Endothelial cell of umbilical vein (primary cell): ENCODE measurements around the gene TRPC4AP. TPM values are rescaled to one million over a fixed set of nuclear protein-coding genes. Genes with fewer than 3 reads are reported as not detected.

Experiments used
- BruUV-seq: library from RNA; stranded (reverse); fragments of 400-500 nt; replicated peaks from 2 replicates; lab custom pipeline; 2021; lab: Mats Ljungman, UMichigan
- CTCF ChIA-PET: fragments of 300-600, 350-600 bp; sonication (Branson Sonifier 250); formaldehyde crosslinking; loops from one replicate; lab custom pipeline; 2021; ENCODE audit warnings: antibody characterized with exemption, inconsistent platforms; lab: Charles Lee
- POLR2A ChIA-PET: fragments of 300-600, 350-600 bp; sonication (Branson Sonifier 250); formaldehyde crosslinking; loops from one replicate; lab custom pipeline; 2021; ENCODE audit warnings: antibody characterized with exemption, inconsistent platforms; lab: Charles Lee
- DNase-seq: peaks from one replicate; pipeline ENCODE4 v3.0.0-alpha.2; 2011; ENCODE audit warnings: low read depth, low spot score
- FAIRE-seq: peaks from 2 replicates; lab custom pipeline; 2011; peaks lifted over from hg19 to GRCh38; lab: Jason Lieb, UNC
- H2AFZ ChIP-seq: 2 replicates; pipeline ENCODE4 v1.6.0; 2012; ENCODE audit warnings: low read depth, low read length, control low read depth, inconsistent platforms
- H3K27ac ChIP-seq: 2 replicates; pipeline ENCODE4 v1.5.1; 2011; ENCODE audit warnings: low read depth, mild to moderate bottlenecking, control low read depth, low read length, moderate library complexity; ENCODE audit not compliant: insufficient read depth
- H3K27me3 ChIP-seq, 2 experiments: 2 replicates each; pipeline versions ENCODE4 v1.6.0 to v1.6.1; 2011; ENCODE audit warnings: low read length in 2 of 2, mixed read lengths in 1 of 2; ENCODE audit not compliant: control insufficient read depth in 2 of 2, insufficient read depth in 2 of 2
- H3K36me3 ChIP-seq, 2 experiments: 2 replicates in 1 of 2; 3 replicates in 1 of 2; pipeline ENCODE4 v1.5.1; 2011; ENCODE audit warnings: low read length in 2 of 2, mild to moderate bottlenecking in 1 of 2, moderate library complexity in 1 of 2; ENCODE audit not compliant: control insufficient read depth in 2 of 2, insufficient read depth in 2 of 2; ENCODE audit errors: extremely low read depth in 1 of 2
- H3K4me1 ChIP-seq: 3 replicates; pipeline ENCODE4 v1.5.1; 2011; ENCODE audit warnings: mild to moderate bottlenecking, low read length; ENCODE audit not compliant: control insufficient read depth, insufficient read depth; ENCODE audit errors: extremely low read depth
- H3K4me2 ChIP-seq: 2 replicates; pipeline ENCODE4 v1.6.1; 2011; ENCODE audit warnings: low read length, control low read depth, mixed read lengths; ENCODE audit not compliant: insufficient read depth
- H3K4me3 ChIP-seq, 3 experiments: fragments of 200-600 bp in 1 of 3; sonication (generic), shearing (Covaris generic) in 1 of 3; replicated peaks in 1 of 3; 2 replicates each; pipeline ENCODE4 v1.5.1; 2011 to 2016; ENCODE audit warnings: control low read depth in 3 of 3, low read length in 3 of 3, mild to moderate bottlenecking in 2 of 3, inconsistent platforms in 1 of 3, low read depth in 1 of 3, moderate library complexity in 1 of 3; ENCODE audit not compliant: insufficient read depth in 1 of 3
- H3K79me2 ChIP-seq: 2 replicates; pipeline ENCODE4 v1.6.0; 2012; ENCODE audit warnings: low read length, inconsistent platforms; ENCODE audit not compliant: control insufficient read depth, insufficient read depth
- H3K9ac ChIP-seq: replicated peaks from 2 replicates; pipeline ENCODE3; 2011; ENCODE audit warnings: low read length, control low read depth; ENCODE audit not compliant: insufficient read depth; ENCODE audit errors: extremely low read depth
- H3K9me1 ChIP-seq: replicated peaks from 3 replicates; pipeline ENCODE4 v1.6.0; 2011; ENCODE audit warnings: mild to moderate bottlenecking, low read length; ENCODE audit not compliant: control insufficient read depth, insufficient read depth; ENCODE audit errors: extremely low read depth
- H3K9me3 ChIP-seq: replicated peaks from 2 replicates; pipeline ENCODE4 v1.5.1; 2012; ENCODE audit warnings: low read length, inconsistent platforms; ENCODE audit not compliant: control insufficient read depth, insufficient read depth
- H4K20me1 ChIP-seq: replicated peaks from 2 replicates; pipeline ENCODE3; 2011; ENCODE audit warnings: mild to moderate bottlenecking, low read length; ENCODE audit not compliant: control insufficient read depth, insufficient read depth; ENCODE audit errors: extremely low read depth
- EZH2 ChIP-seq: IDR thresholded peaks from 2 replicates; pipeline ENCODE4 v1.6.1; 2012; ENCODE audit warnings: borderline replicate concordance, low read depth, mild to moderate bottlenecking, moderate library complexity, low read length, inconsistent platforms; ENCODE audit not compliant: severe bottlenecking
- FOS ChIP-seq: IDR thresholded peaks from 2 replicates; pipeline ENCODE4 v1.6.1; 2011; ENCODE audit warnings: mild to moderate bottlenecking, low read length, moderate library complexity, borderline replicate concordance; ENCODE audit not compliant: insufficient read depth
- GATA2 ChIP-seq: IDR thresholded peaks from 2 replicates; pipeline ENCODE4 v1.7.0; 2011; ENCODE audit warnings: low read depth, mild to moderate bottlenecking, moderate library complexity, mixed read lengths, low read length; ENCODE audit not compliant: insufficient read length, insufficient read depth
- JUN ChIP-seq: IDR thresholded peaks from 2 replicates; pipeline ENCODE4 v1.6.1; 2011; ENCODE audit warnings: borderline replicate concordance, low read depth; ENCODE audit not compliant: insufficient read length, insufficient read depth
- MYC ChIP-seq: IDR thresholded peaks from one replicate; pipeline ENCODE4 v1.6.1; 2011; ENCODE audit warnings: mild to moderate bottlenecking, low read depth, low read length
- POLR2A ChIP-seq: IDR thresholded peaks from 2 replicates; pipeline ENCODE4 v1.6.1; 2012; ENCODE audit warnings: low read depth, mild to moderate bottlenecking, control low read depth, low read length
- POLR2AphosphoS5 ChIP-seq: IDR thresholded peaks from 2 replicates; pipeline ENCODE4 v1.6.1; 2012; ENCODE audit warnings: low read depth, mild to moderate bottlenecking, control low read depth, low read length, moderate library complexity; ENCODE audit not compliant: insufficient read depth
- dilution Hi-C: fragments of 300-500 bp; cut with MboI; formaldehyde crosslinking; loops from one replicate; pipeline ENCODE4 v1.15.0; 2019; ENCODE audit warnings: low sequenced_read_pairs; ENCODE audit not compliant: extremely low pct_ligation_motif_present
- intact Hi-C: fragments of 100-400 bp; cut with micrococcal nuclease; formaldehyde crosslinking; loops from one replicate; pipeline ENCODE4 v1.10.0; 2022
- polyA plus RNA-seq, 4 experiments: library from polyadenylated mRNA; depleted of rRNA in 3 of 4; stranded (reverse) in 3 of 4; unstranded in 1 of 4; fragments of >200 nt; gene quantifications; 2 replicates each; pipeline versions ENCODE4 v1.2.1 to v1.2.3, GENCODE V29; 2011 to 2012; ENCODE audit warnings: missing spikeins in 1 of 4
- total RNA-seq: library from RNA; stranded (reverse); gene quantifications from 2 replicates; pipeline ENCODE4 v1.2.3, GENCODE V29; 2021
- TF ChIP-seq, protein P1 (sequence below): IDR thresholded peaks from 2 replicates; pipeline ENCODE4 v1.6.1; 2011; ENCODE audit not compliant: insufficient read depth, insufficient read length
- TF ChIP-seq, protein P2 (sequence below), 2 donors: IDR thresholded peaks; 1 replicate in 1 of 2; 2 replicates in 1 of 2; pipeline ENCODE4 v1.5.1; 2011; ENCODE audit warnings: low read length in 2 of 2, mild to moderate bottlenecking in 2 of 2, moderate library complexity in 2 of 2, control low read depth in 1 of 2, inconsistent platforms in 1 of 2, low read depth in 1 of 2; ENCODE audit not compliant: insufficient read depth in 1 of 2; ENCODE audit errors: extremely low read depth in 1 of 2

TRPC4AP gene
- total and polyA plus RNA-seq, 2 donors (not counting 3 experiments of a cell fraction or from before 2014, with no cell fraction given), result 89.0 to 103 TPM

DNA sequence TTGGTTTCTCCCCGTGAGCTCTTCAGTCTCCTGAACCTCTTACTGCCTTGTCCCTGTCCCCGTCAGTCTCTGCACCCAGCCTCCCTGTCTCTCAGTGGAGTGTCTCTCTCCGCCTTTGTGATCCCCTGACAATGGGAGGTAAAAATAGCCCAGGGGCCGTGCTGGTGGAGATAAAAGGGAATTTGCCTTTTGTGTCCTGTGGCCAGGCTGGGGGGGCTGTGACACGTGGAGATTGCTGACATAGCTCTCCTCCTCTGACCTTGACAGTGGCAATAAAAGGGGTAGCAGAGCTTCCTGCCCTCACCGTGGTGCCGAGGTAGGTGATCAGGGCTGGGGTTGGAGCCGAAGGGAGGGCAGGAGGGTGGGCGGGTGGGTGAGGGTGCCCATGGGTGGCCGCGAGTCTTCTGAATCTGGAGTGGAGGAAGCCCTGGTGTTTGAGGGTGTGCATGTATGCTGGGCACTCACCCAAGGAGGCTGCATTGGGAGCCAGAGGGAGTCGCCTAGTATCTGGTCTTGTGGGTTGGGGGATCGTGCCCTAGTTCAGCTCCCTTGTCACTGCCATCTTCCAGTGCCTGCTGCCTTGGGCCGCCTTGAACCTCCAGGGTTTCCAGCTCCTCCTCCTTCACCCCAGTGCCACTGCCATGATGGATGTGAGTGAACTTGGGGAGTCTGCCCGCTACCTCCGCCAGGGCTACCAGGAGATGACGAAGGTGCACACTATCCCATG lies 115.1 kb downstream of the TRPC4AP start:
- ChIA-PET POLR2A (no interaction called here), CTCF (interaction anchor here (1.8 to 1.9 kb wide), 2 partner anchors 21 to 103 kb away, joined by 4 to 7 read pairs; partner anchors contain the start of genes GSS and MYH7B)
- H3K79me2 ChIP-seq, result no peaks in the 10 kb centered on the region
- H3K9ac ChIP-seq, result no peak overlapping the region
- no peak overlapping the region for H3K27ac ChIP-seq
- no peak for FAIRE-seq
- TF ChIP-seq MYC (no peak), POLR2A (no peak)
- TF ChIP-seq, protein P1, sequence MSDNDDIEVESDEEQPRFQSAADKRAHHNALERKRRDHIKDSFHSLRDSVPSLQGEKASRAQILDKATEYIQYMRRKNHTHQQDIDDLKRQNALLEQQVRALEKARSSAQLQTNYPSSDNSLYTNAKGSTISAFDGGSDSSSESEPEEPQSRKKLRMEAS, result no peak
- H3K36me3 ChIP-seq, result no peaks in the 10 kb centered on the region
- H3K4me1 ChIP-seq, result no peaks in the 10 kb centered on the region
- no peak overlapping the region for H3K4me2 ChIP-seq
- H3K9me1 ChIP-seq, result no peaks in the 10 kb centered on the region
- H4K20me1 ChIP-seq, result no peaks in the 10 kb centered on the region
- no peak for DNase-seq
- intact Hi-C loops, result no loop called here
- no TSS peak for BruUV-seq
- no peak overlapping the region for H3K4me3 ChIP-seq
- dilution Hi-C loops, result no loop called here
- no peaks in the 10 kb centered on the region for H3K27me3 ChIP-seq
- no peaks in the 10 kb centered on the region for H3K9me3 ChIP-seq
- H2AFZ ChIP-seq, result no peak overlapping the region

DNA sequence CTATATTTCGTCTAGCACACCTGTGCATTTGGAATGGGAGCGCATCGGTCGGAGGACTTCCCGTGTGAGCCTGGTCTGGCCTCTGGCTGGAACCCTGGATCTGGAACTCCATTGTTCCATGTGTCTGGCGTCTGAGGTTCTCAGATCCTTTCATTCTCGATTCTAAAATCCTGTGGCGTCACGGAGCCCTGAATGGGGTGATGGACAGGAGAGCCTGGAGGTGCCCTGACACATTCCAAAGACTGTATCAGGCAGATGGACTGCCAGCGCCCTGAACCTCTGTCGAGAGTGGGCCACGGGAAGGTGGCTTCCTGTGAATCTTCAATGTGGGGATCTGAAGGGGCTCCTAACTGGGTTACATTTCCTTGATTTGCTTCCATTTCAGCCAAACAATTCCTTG lies 116.3 kb downstream of the TRPC4AP start:
- intact Hi-C loops, result no loop called here
- H3K4me3 ChIP-seq, result no peak overlapping the region

More for the DNA sequence above, 116.3 kb downstream of the TRPC4AP start:
- Histone ChIP-seq H3K4me2 (no peak overlapping the region), H3K27ac (no peak overlapping the region), H4K20me1 (no peaks in the 10 kb centered on the region), H3K9me3 (no peaks in the 10 kb centered on the region), H3K79me2 (no peaks in the 10 kb centered on the region), H3K4me1 (no peaks in the 10 kb centered on the region), H3K27me3 (no peaks in the 10 kb centered on the region), H3K9ac (no peak overlapping the region), H3K9me1 (no peaks in the 10 kb centered on the region), H2AFZ (no peak overlapping the region), H3K36me3 (no peaks in the 10 kb centered on the region)
- BruUV-seq, result no TSS peak
- dilution Hi-C loops, result no loop called here
- TF ChIP-seq FOS (no peak), POLR2A (no peak), POLR2AphosphoS5 (no peak), JUN (no peak), GATA2 (no peak), EZH2 (no peak), MYC (no peak)
- TF ChIP-seq, protein P2, sequence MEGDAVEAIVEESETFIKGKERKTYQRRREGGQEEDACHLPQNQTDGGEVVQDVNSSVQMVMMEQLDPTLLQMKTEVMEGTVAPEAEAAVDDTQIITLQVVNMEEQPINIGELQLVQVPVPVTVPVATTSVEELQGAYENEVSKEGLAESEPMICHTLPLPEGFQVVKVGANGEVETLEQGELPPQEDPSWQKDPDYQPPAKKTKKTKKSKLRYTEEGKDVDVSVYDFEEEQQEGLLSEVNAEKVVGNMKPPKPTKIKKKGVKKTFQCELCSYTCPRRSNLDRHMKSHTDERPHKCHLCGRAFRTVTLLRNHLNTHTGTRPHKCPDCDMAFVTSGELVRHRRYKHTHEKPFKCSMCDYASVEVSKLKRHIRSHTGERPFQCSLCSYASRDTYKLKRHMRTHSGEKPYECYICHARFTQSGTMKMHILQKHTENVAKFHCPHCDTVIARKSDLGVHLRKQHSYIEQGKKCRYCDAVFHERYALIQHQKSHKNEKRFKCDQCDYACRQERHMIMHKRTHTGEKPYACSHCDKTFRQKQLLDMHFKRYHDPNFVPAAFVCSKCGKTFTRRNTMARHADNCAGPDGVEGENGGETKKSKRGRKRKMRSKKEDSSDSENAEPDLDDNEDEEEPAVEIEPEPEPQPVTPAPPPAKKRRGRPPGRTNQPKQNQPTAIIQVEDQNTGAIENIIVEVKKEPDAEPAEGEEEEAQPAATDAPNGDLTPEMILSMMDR (IDR thresholded peaks at IDR 0.05; ENCODE audit: extremely low read depth in 1 of 2, insufficient read depth in 1 of 2, low read depth in 1 of 2, low read length in 2 of 2), result no peak
- TF ChIP-seq, protein P1, result no peak
- no peak for DNase-seq
- FAIRE-seq, result no peak
- CTCF ChIA-PET, result interaction anchor here (1.8 to 1.9 kb wide), 2 partner anchors 20 to 102 kb away, joined by 4 to 7 read pairs; partner anchors contain the start of genes GSS and MYH7B
- POLR2A ChIA-PET, result no interaction called here
